Activated T-cell treated with anti-CD3 and anti-CD28 coated beads for 1 hour (primary cell): ENCODE measurements around the gene COL17A1.

ENCODE experiments used
- DNase-seq: peaks from one replicate; pipeline ENCODE4 v3.0.0-alpha.2; 2020; ENCODE audit warnings: low read depth

The COL17A1 gene

GRCh38 chr10:104032144-104032775 is 53.4 kb downstream of the COL17A1 start:
- DNase-seq: no peak

- DNase-seq: no peak
Observed at GRCh38 chr10:104031631-104032030, 54.0 kb downstream of the COL17A1 start.

GRCh38 chr10:104029521-104029860 is 56.2 kb downstream of the COL17A1 start:
- DNase-seq: no peak

- DNase-seq: no peak
Observed at GRCh38 chr10:104028823-104029520, 56.7 kb downstream of the COL17A1 start.

- DNase-seq: no peak
Observed at GRCh38 chr10:104028146-104028545, 57.5 kb downstream of the COL17A1 start.

GRCh38 chr10:104026762-104027161 is 58.9 kb downstream of the COL17A1 start:
- DNase-seq: no peak

GRCh38 chr10:104025524-104025923 is 60.2 kb downstream of the COL17A1 start:
- no peak for DNase-seq

GRCh38 chr10:104022026-104022425 is 63.7 kb downstream of the COL17A1 start:
- DNase-seq: no peak

- no peak for DNase-seq
Observed at GRCh38 chr10:104021246-104021645, 64.4 kb downstream of the COL17A1 start.

- DNase-seq: no peak
Observed at GRCh38 chr10:104020020-104020419, 65.7 kb downstream of the COL17A1 start.

- no peak for DNase-seq
Observed at GRCh38 chr10:104018471-104018870, 67.2 kb downstream of the COL17A1 start.

- DNase-seq: no peak
Observed at GRCh38 chr10:104016661-104017060, 69.0 kb downstream of the COL17A1 start.

GRCh38 chr10:104014176-104014575 is 71.5 kb downstream of the COL17A1 start:
- no peak for DNase-seq

- no peak for DNase-seq
Observed at GRCh38 chr10:104013489-104013888, 72.2 kb downstream of the COL17A1 start.

- no peak for DNase-seq
Observed at GRCh38 chr10:104011904-104012303, 73.8 kb downstream of the COL17A1 start.

- DNase-seq: no peak
Observed at GRCh38 chr10:104005172-104005863, 80.4 kb downstream of the COL17A1 start.

GRCh38 chr10:104002911-104003310 is 82.8 kb downstream of the COL17A1 start:
- DNase-seq: no peak

GRCh38 chr10:103998805-103999204 is 86.9 kb downstream of the COL17A1 start:
- DNase-seq: no peak

GRCh38 chr10:103995134-103995533 is 90.5 kb downstream of the COL17A1 start:
- DNase-seq: no peak

- DNase-seq: no peak
Observed at GRCh38 chr10:103991393-103992128, 94.1 kb downstream of the COL17A1 start.

- no peak for DNase-seq
Observed at GRCh38 chr10:103990531-103990930, 95.1 kb downstream of the COL17A1 start.

- no peak for DNase-seq
Observed at GRCh38 chr10:103990121-103990520, 95.6 kb downstream of the COL17A1 start.

GRCh38 chr10:103986360-103986759 is 99.3 kb downstream of the COL17A1 start:
- DNase-seq: no peak
